ENCODE data around the gene GADL1. TPM values are rescaled to one million over a fixed set of nuclear protein-coding genes. Genes with fewer than 3 reads are reported as not detected.

Gene GADL1, protein sequence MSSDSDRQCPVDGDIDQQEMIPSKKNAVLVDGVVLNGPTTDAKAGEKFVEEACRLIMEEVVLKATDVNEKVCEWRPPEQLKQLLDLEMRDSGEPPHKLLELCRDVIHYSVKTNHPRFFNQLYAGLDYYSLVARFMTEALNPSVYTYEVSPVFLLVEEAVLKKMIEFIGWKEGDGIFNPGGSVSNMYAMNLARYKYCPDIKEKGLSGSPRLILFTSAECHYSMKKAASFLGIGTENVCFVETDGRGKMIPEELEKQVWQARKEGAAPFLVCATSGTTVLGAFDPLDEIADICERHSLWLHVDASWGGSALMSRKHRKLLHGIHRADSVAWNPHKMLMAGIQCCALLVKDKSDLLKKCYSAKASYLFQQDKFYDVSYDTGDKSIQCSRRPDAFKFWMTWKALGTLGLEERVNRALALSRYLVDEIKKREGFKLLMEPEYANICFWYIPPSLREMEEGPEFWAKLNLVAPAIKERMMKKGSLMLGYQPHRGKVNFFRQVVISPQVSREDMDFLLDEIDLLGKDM
- total RNA-seq (2022; extraction: Qiagen RNA extraction) = not detected in 5 replicates

DNA sequence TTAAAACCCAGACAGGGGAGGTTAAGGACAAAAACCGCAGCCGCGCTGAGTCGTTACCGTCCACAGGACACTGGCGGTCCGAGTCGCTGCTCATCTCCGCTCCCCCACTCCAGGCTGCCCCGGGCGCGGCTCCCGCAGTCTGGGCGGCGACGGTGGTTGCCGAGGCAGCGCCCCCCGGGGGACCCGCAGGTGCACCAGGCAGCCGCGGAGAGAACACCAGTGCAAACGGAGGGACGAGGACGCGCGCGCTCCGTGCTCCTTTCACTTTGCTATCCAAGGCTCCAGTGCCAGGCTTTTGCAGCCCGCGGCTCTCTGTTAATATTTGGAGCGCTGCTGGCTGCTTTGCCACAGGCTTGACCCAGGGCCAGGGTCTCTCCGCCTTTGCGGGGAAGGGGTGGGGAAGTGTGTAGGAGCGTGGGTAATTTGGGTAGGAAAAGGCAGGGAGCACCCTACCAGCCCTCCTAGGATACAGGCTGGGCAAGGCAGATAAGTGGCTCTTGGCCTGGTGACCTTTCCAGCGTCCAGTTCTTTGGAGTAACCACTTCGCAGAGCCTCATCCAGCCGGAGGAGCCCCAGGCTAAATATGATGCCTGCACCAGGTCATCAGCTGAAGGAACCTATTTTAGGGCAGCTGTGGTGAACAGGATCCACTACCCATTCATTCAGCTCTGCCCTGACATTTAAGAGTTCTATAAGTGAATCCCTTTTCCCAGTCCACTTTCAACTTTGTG, at the start of gene GADL1:
Gene GADL1, minus strand, starts transcription at position 141 of the 731 bp plus-strand sequence. Its CDS starts 47 bp downstream, at position 94.

